ENCODE measurements around the gene TMEM271. TPM values are rescaled to one million over a fixed set of nuclear protein-coding genes. Genes with fewer than 3 reads are reported as not detected.

TMEM271 gene
- total and polyA plus RNA-seq, 2 donors (not counting 3 experiments of a cell fraction or from before 2014, with no cell fraction given) = not detected

DNA sequence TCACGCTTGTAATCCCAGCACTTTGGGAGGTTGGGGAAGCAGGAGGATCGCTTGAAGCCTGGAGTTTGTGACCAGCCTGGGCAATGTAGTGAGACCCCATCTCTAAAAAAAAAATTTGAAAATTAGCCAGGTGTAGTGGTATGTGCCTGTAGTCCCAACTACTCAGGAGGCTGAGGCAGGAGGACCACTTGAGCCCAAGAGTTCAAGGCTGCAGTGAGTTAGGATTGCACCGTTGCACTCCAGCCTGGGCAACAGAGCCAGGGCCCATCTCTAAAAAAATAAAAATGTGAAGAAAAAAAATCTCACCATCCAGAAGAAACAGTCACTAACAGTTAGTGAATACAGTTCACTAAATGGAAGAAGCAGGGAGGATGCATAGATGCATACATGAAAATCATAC, 34.8 kb downstream of the TMEM271 start:
- H3K79me2 ChIP-seq (ENCODE audit: control insufficient read depth, insufficient read depth, low read length) = no peaks in the 10 kb centered on the region
- no peak for FAIRE-seq

GRCh38 chr4:538542-539142, 37.5 kb downstream of the TMEM271 start:
- no peaks in the 10 kb centered on the region for H3K27me3 ChIP-seq (ENCODE audit: control insufficient read depth in 2 of 2, insufficient read depth in 2 of 2, low read length in 2 of 2)
- no peaks in the 10 kb centered on the region for H4K20me1 ChIP-seq (replicated peaks; ENCODE audit: control insufficient read depth, extremely low read depth, insufficient read depth, low read length)
- no peak for DNase-seq (ENCODE audit: low read depth, low spot score)
- no peak overlapping the region for H2AFZ ChIP-seq (ENCODE audit: low read depth, low read length)
- CTCF ChIA-PET = no interaction called here
- BruUV-seq (replicated peaks) = no TSS peak
- no peak for TF ChIP-seq CTCF (IDR thresholded peaks at IDR 0.05; ENCODE audit: extremely low read depth in 1 of 2, insufficient read depth in 1 of 2, low read depth in 1 of 2, low read length in 2 of 2)
- TF ChIP-seq POLR2A (IDR thresholded peaks at IDR 0.05; ENCODE audit: low read depth, low read length) = no peak
- TF ChIP-seq MYC (IDR thresholded peaks at IDR 0.05; ENCODE audit: low read depth, low read length) = no peak
- no peak for TF ChIP-seq POLR2AphosphoS5 (IDR thresholded peaks at IDR 0.05; ENCODE audit: insufficient read depth, low read depth, low read length)
- no peak for TF ChIP-seq FOS (IDR thresholded peaks at IDR 0.05; ENCODE audit: borderline replicate concordance, insufficient read depth, low read length)
- TF ChIP-seq, protein P1, sequence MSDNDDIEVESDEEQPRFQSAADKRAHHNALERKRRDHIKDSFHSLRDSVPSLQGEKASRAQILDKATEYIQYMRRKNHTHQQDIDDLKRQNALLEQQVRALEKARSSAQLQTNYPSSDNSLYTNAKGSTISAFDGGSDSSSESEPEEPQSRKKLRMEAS (IDR thresholded peaks at IDR 0.05; ENCODE audit: insufficient read depth, insufficient read length) = no peak
- TF ChIP-seq GATA2 (IDR thresholded peaks at IDR 0.05; ENCODE audit: insufficient read depth, insufficient read length, low read depth, low read length) = no peak
- TF ChIP-seq EZH2 (IDR thresholded peaks at IDR 0.05; ENCODE audit: borderline replicate concordance, low read depth, low read length, severe bottlenecking) = no peak
- no peak for TF ChIP-seq JUN (IDR thresholded peaks at IDR 0.05; ENCODE audit: borderline replicate concordance, insufficient read depth, insufficient read length, low read depth)
- no peak overlapping the region for H3K27ac ChIP-seq (ENCODE audit: insufficient read depth, low read depth, low read length)
- no peak overlapping the region for H3K4me2 ChIP-seq (ENCODE audit: insufficient read depth, low read length)
- dilution Hi-C loops (cut with MboI; ENCODE audit: extremely low pct_ligation_motif_present, low sequenced_read_pairs) = no loop called here
- no peaks in the 10 kb centered on the region for H3K9me3 ChIP-seq (replicated peaks; ENCODE audit: control insufficient read depth, insufficient read depth, low read length)
- FAIRE-seq = no peak
- POLR2A ChIA-PET = no interaction called here
- H3K9ac ChIP-seq (replicated peaks; ENCODE audit: extremely low read depth, insufficient read depth, low read length) = no peak overlapping the region
- no peaks in the 10 kb centered on the region for H3K9me1 ChIP-seq (replicated peaks; ENCODE audit: control insufficient read depth, extremely low read depth, insufficient read depth, low read length)
- peaks cover 0 to 18% of the 10 kb centered on the region in 2 experiments for H3K36me3 ChIP-seq (ENCODE audit: control insufficient read depth in 2 of 2, extremely low read depth in 1 of 2, insufficient read depth in 2 of 2, low read length in 2 of 2)
- H3K4me3 ChIP-seq (replicated peaks in 1 of 3; ENCODE audit: insufficient read depth in 1 of 3, low read depth in 1 of 3, low read length in 3 of 3) = no peak overlapping the region
- H3K79me2 ChIP-seq (ENCODE audit: control insufficient read depth, insufficient read depth, low read length) = no peaks in the 10 kb centered on the region
- intact Hi-C loops (cut with micrococcal nuclease) = no loop called here
- H3K4me1 ChIP-seq (ENCODE audit: control insufficient read depth, extremely low read depth, insufficient read depth, low read length) = no peaks in the 10 kb centered on the region

More for the DNA sequence above, 34.8 kb downstream of the TMEM271 start:
- Histone ChIP-seq H3K9me3 (replicated peaks; ENCODE audit: control insufficient read depth, insufficient read depth, low read length) (no peaks in the 10 kb centered on the region), H3K27ac (ENCODE audit: insufficient read depth, low read depth, low read length) (no peak overlapping the region), H3K36me3 (ENCODE audit: control insufficient read depth in 2 of 2, extremely low read depth in 1 of 2, insufficient read depth in 2 of 2, low read length in 2 of 2) (peaks cover 0 to 8% of the 10 kb centered on the region in 2 experiments), H3K9ac (replicated peaks; ENCODE audit: extremely low read depth, insufficient read depth, low read length) (no peak overlapping the region), H3K4me3 (replicated peaks in 1 of 3; ENCODE audit: insufficient read depth in 1 of 3, low read depth in 1 of 3, low read length in 3 of 3) (no peak overlapping the region), H3K4me1 (ENCODE audit: control insufficient read depth, extremely low read depth, insufficient read depth, low read length) (no peaks in the 10 kb centered on the region), H3K27me3 (ENCODE audit: control insufficient read depth in 2 of 2, insufficient read depth in 2 of 2, low read length in 2 of 2) (no peaks in the 10 kb centered on the region), H3K9me1 (replicated peaks; ENCODE audit: control insufficient read depth, extremely low read depth, insufficient read depth, low read length) (no peaks in the 10 kb centered on the region), H4K20me1 (replicated peaks; ENCODE audit: control insufficient read depth, extremely low read depth, insufficient read depth, low read length) (no peaks in the 10 kb centered on the region), H2AFZ (ENCODE audit: low read depth, low read length) (no peak overlapping the region), H3K4me2 (ENCODE audit: insufficient read depth, low read length) (no peak overlapping the region)
- CTCF ChIA-PET = no interaction called here
- dilution Hi-C loops (cut with MboI; ENCODE audit: extremely low pct_ligation_motif_present, low sequenced_read_pairs) (no loop called here), intact Hi-C loops (cut with micrococcal nuclease) (no loop called here)
- DNase-seq (ENCODE audit: low read depth, low spot score) = no peak
- TF ChIP-seq, protein P1 (IDR thresholded peaks at IDR 0.05; ENCODE audit: insufficient read depth, insufficient read length) = no peak
- no TSS peak for BruUV-seq (replicated peaks)
- POLR2A ChIA-PET = no interaction called here

All from endothelial cell of umbilical vein (primary cell).